OCI-LY1 (cell line): ENCODE data around the gene NDUFA11.
"Not testable (repeated sequence)": the region's sequence is repeated elsewhere in the genome, so short reads cannot be mapped to it uniquely, and the experiment has no call there.

Source experiments
- H2AFZ ChIP-seq: fragments of 200-600 bp; sonication (generic), shearing (Covaris generic); 2 replicates; pipeline ENCODE4 v1.6.0; 2014; ENCODE audit warnings: antibody characterized with exemption, mild to moderate bottlenecking, low read length
- H3F3A ChIP-seq: fragments of 200-600 bp; sonication (generic), shearing (Covaris generic); 2 replicates; pipeline ENCODE4 v1.6.0; 2014; ENCODE audit warnings: mild to moderate bottlenecking, antibody characterized with exemption, low read length, moderate library complexity; ENCODE audit not compliant: insufficient read depth
- H3K27ac ChIP-seq: fragments of 200-600 bp; sonication (generic); 2 replicates; pipeline ENCODE4 v1.5.1; 2014; ENCODE audit warnings: low read length, mixed run types, mild to moderate bottlenecking, low read depth; ENCODE audit not compliant: poor library complexity, severe bottlenecking
- H3K27me3 ChIP-seq: fragments of 200-600 bp; sonication (generic); 2 replicates; pipeline ENCODE4 v1.6.0; 2014; ENCODE audit warnings: antibody characterized with exemption, mild to moderate bottlenecking, low read length, moderate library complexity; ENCODE audit not compliant: insufficient read depth
- H3K36me3 ChIP-seq: fragments of 200-600 bp; sonication (generic); 2 replicates; pipeline ENCODE4 v1.6.1; 2014; ENCODE audit warnings: mild to moderate bottlenecking, antibody characterized with exemption, low read length, moderate library complexity, mixed read lengths; ENCODE audit not compliant: insufficient read depth
- H3K4me1 ChIP-seq: fragments of 200-600 bp; sonication (generic); 2 replicates; pipeline ENCODE4 v1.5.1; 2014; ENCODE audit warnings: mild to moderate bottlenecking, low read length, moderate library complexity; ENCODE audit not compliant: insufficient read depth, severe bottlenecking
- H3K4me2 ChIP-seq: fragments of 200-600 bp; sonication (generic), shearing (Covaris generic); 2 replicates; pipeline ENCODE4 v1.6.1; 2014; ENCODE audit warnings: low read length
- H3K4me3 ChIP-seq: fragments of 200-600 bp; sonication (generic); 2 replicates; pipeline ENCODE4 v1.5.1; 2014; ENCODE audit warnings: low read length, low read depth, mild to moderate bottlenecking, mixed read lengths; ENCODE audit not compliant: poor library complexity, severe bottlenecking
- H3K79me2 ChIP-seq: fragments of 200-600 bp; shearing (Covaris generic); 2 replicates; pipeline ENCODE4 v1.6.1; 2016; ENCODE audit warnings: mixed run types, low read length, mixed read lengths; ENCODE audit not compliant: insufficient read depth
- H3K9ac ChIP-seq: fragments of 200-600 bp; sonication (generic), shearing (Covaris generic); 2 replicates; pipeline ENCODE4 v1.6.1; 2014; ENCODE audit warnings: mild to moderate bottlenecking, low read length, mixed read lengths
- H3K9me2 ChIP-seq: fragments of 200-600 bp; sonication (generic), shearing (Covaris generic); 2 replicates; pipeline ENCODE4 v1.6.1; 2014; ENCODE audit warnings: low read depth, mild to moderate bottlenecking, low read length, mixed read lengths
- H3K9me3 ChIP-seq: fragments of 200-600 bp; shearing (Covaris generic); 2 replicates; pipeline ENCODE4 v1.6.1; 2014; ENCODE audit warnings: low read length, mixed read lengths
- H4K20me1 ChIP-seq: fragments of 200-600 bp; sonication (generic), shearing (Covaris generic); 2 replicates; pipeline ENCODE4 v1.6.0; 2016; ENCODE audit warnings: mild to moderate bottlenecking, low read length; ENCODE audit not compliant: insufficient read depth
- CTCF ChIP-seq: fragments of 200-600 bp; sonication (generic), shearing (Covaris generic); IDR thresholded peaks from 2 replicates; pipeline ENCODE4 v1.5.1; 2017; ENCODE audit warnings: mild to moderate bottlenecking, antibody characterized with exemption, low read length, moderate library complexity, mixed read lengths
- EZH2 ChIP-seq: fragments of 200-600 bp; sonication (generic), shearing (Covaris generic); IDR thresholded peaks from 2 replicates; pipeline ENCODE4 v1.8.0; 2017; ENCODE audit warnings: borderline replicate concordance, mixed run types, mild to moderate bottlenecking, antibody characterized with exemption, low read length, moderate library complexity, mixed read lengths

Gene NDUFA11

GRCh38 chr19:5851302-5851701 is 52.3 kb downstream of the NDUFA11 start, which contains the start of gene FUT3:
TSS of gene FUT3 (minus strand) at chr19:5851449.
- H3K9me3 ChIP-seq: no peaks in the 10 kb centered on the region
- H3K27ac ChIP-seq: no peak within 1 kb of the TSS
- no peak within 1 kb of the TSS for H3K4me3 ChIP-seq
- H3K27me3 ChIP-seq: peaks cover 2% of the 10 kb centered on the region; the same call in 1 of the 2 replicates
- no peaks in the 10 kb centered on the region for H4K20me1 ChIP-seq
- TF ChIP-seq CTCF (no peak), EZH2 (no peak)
- H3K4me2 ChIP-seq: no peak within 1 kb of the TSS
- H3K36me3 ChIP-seq: no peaks in the 10 kb centered on the region
- no peak within 1 kb of the TSS for H3K9ac ChIP-seq
- H2AFZ ChIP-seq: no peak within 1 kb of the TSS
- H3F3A ChIP-seq: no peaks in the 10 kb centered on the region
- no peaks in the 10 kb centered on the region for H3K4me1 ChIP-seq
- no peaks in the 10 kb centered on the region for H3K79me2 ChIP-seq
- H3K9me2 ChIP-seq: no peaks in the 10 kb centered on the region

GRCh38 chr19:5850743-5851293 is 52.8 kb downstream of the NDUFA11 start:
- no peak overlapping the region for H3K27ac ChIP-seq
- no peak overlapping the region for H3K4me2 ChIP-seq

GRCh38 chr19:5850189-5850588 is 53.4 kb downstream of the NDUFA11 start:
- Histone ChIP-seq H3K79me2 (no peaks in the 10 kb centered on the region), H3K9me3 (no peaks in the 10 kb centered on the region), H3K9me2 (no peaks in the 10 kb centered on the region), H3K4me1 (no peaks in the 10 kb centered on the region), H4K20me1 (no peaks in the 10 kb centered on the region), H3K27ac (no peak overlapping the region), H3F3A (no peaks in the 10 kb centered on the region), H2AFZ (no peak overlapping the region), H3K36me3 (no peaks in the 10 kb centered on the region), H3K4me2 (no peak overlapping the region), H3K27me3 (peaks cover 1% of the 10 kb centered on the region; the same call in 1 of the 2 replicates), H3K4me3 (no peak overlapping the region), H3K9ac (no peak overlapping the region)
- TF ChIP-seq EZH2: no peak
- TF ChIP-seq CTCF: no peak

More at GRCh38 chr19:5850743-5851293, 52.8 kb downstream of the NDUFA11 start:
- Histone ChIP-seq H3F3A (no peaks in the 10 kb centered on the region), H3K36me3 (no peaks in the 10 kb centered on the region), H2AFZ (no peak overlapping the region), H3K4me1 (no peaks in the 10 kb centered on the region), H3K9me3 (no peaks in the 10 kb centered on the region), H3K27me3 (peaks cover 2% of the 10 kb centered on the region; the same call in 1 of the 2 replicates), H3K9me2 (no peaks in the 10 kb centered on the region), H3K4me3 (no peak overlapping the region), H3K79me2 (no peaks in the 10 kb centered on the region), H3K9ac (no peak overlapping the region), H4K20me1 (no peaks in the 10 kb centered on the region)
- TF ChIP-seq CTCF (no peak), EZH2 (no peak)

GRCh38 chr19:5848621-5849020 is 55.0 kb downstream of the NDUFA11 start:
- H2AFZ ChIP-seq, H3K9me3 ChIP-seq, H3K9me2 ChIP-seq, H4K20me1 ChIP-seq, H3K36me3 ChIP-seq, H3K27me3 ChIP-seq, H3K4me3 ChIP-seq, H3K79me2 ChIP-seq, H3K9ac ChIP-seq, H3K27ac ChIP-seq, H3K4me1 ChIP-seq, H3K4me2 ChIP-seq, H3F3A ChIP-seq: not testable (repeated sequence)

- not testable (repeated sequence) for H2AFZ ChIP-seq, H3K79me2 ChIP-seq, H3K4me3 ChIP-seq, H3K9me2 ChIP-seq, H3K4me1 ChIP-seq, H3K9ac ChIP-seq, H3K27me3 ChIP-seq, H3F3A ChIP-seq, H3K27ac ChIP-seq, H3K9me3 ChIP-seq, H4K20me1 ChIP-seq, H3K36me3 ChIP-seq, H3K4me2 ChIP-seq
Measured at GRCh38 chr19:5847846-5848245, 55.7 kb downstream of the NDUFA11 start.
